Fibroblast of lung (primary cell): ENCODE results near the gene EXOC3L2. TPM values are rescaled to one million over a fixed set of nuclear protein-coding genes. Genes with fewer than 3 reads are reported as not detected.
"Not testable (repeated sequence)": the region's sequence is repeated elsewhere in the genome, so short reads cannot be mapped to it uniquely, and the experiment has no call there.

ENCODE experiments used
- DNase-seq, 2 donors: peaks; one replicate each; pipeline versions ENCODE4 v3.0.0 to v3.0.0-alpha.2; 2010; ENCODE audit warnings: low read depth in 2 of 2
- H2AFZ ChIP-seq: 2 replicates; pipeline ENCODE4 v1.5.1; 2012; ENCODE audit warnings: low read length, control low read depth, inconsistent platforms
- H3K27ac ChIP-seq: 2 replicates; pipeline ENCODE4 v1.5.1; 2011; ENCODE audit warnings: low read length, control low read depth; ENCODE audit not compliant: insufficient read depth
- H3K27me3 ChIP-seq: 2 replicates; pipeline ENCODE4 v1.5.1; 2011; ENCODE audit warnings: mild to moderate bottlenecking, low read length; ENCODE audit not compliant: control insufficient read depth, insufficient read depth
- H3K36me3 ChIP-seq: 2 replicates; pipeline ENCODE4 v1.5.1; 2011; ENCODE audit warnings: low read length; ENCODE audit not compliant: control insufficient read depth, insufficient read depth
- H3K4me1 ChIP-seq: 2 replicates; pipeline ENCODE4 v1.5.1; 2011; ENCODE audit warnings: low read length; ENCODE audit not compliant: control insufficient read depth, insufficient read depth; ENCODE audit errors: extremely low read depth
- H3K4me2 ChIP-seq: 2 replicates; pipeline ENCODE4 v1.5.1; 2011; ENCODE audit warnings: low read length, control low read depth; ENCODE audit not compliant: insufficient read depth; ENCODE audit errors: extremely low read depth
- H3K4me3 ChIP-seq, 4 experiments: fragments of 200-600 bp in 1 of 4; sonication (generic) in 1 of 4; replicated peaks in 1 of 4; 2 replicates each; pipeline ENCODE4 v1.5.1; 2011 to 2016; ENCODE audit warnings: low read length in 4 of 4, low read depth in 3 of 4, mild to moderate bottlenecking in 3 of 4, control low read depth in 2 of 4, inconsistent platforms in 1 of 4, mixed read lengths in 1 of 4; ENCODE audit not compliant: insufficient read depth in 1 of 4; ENCODE audit errors: control extremely low read depth in 1 of 4
- H3K79me2 ChIP-seq: 2 replicates; pipeline ENCODE4 v1.5.1; 2012; ENCODE audit warnings: mild to moderate bottlenecking, low read length, inconsistent platforms; ENCODE audit not compliant: control insufficient read depth, insufficient read depth
- H3K9ac ChIP-seq: 2 replicates; pipeline ENCODE4 v1.5.1; 2011; ENCODE audit warnings: mild to moderate bottlenecking, low read length, control low read depth; ENCODE audit not compliant: insufficient read depth
- H3K9me3 ChIP-seq: 2 replicates; pipeline ENCODE4 v1.5.1; 2012; ENCODE audit warnings: low read depth, low read length; ENCODE audit not compliant: control insufficient read depth, insufficient read depth
- H4K20me1 ChIP-seq: 2 replicates; pipeline ENCODE4 v1.5.1; 2011; ENCODE audit warnings: low read length; ENCODE audit not compliant: control insufficient read depth, insufficient read depth; ENCODE audit errors: extremely low read depth
- CTCF ChIP-seq, 2 donors: IDR thresholded peaks in 1 of 2; conservative IDR thresholded peaks in 1 of 2; 1 replicate in 1 of 2; 2 replicates in 1 of 2; pipeline ENCODE4 v1.5.1; 2011 to 2012; ENCODE audit warnings: low read length in 2 of 2, control low read depth in 1 of 2, inconsistent platforms in 1 of 2, low read depth in 1 of 2, mild to moderate bottlenecking in 1 of 2
- EZH2 ChIP-seq: IDR thresholded peaks from 2 replicates; pipeline ENCODE4 v1.5.1; 2012; ENCODE audit warnings: low read length, control low read depth, mild to moderate bottlenecking; ENCODE audit errors: missing control alignments
- polyA plus RNA-seq, 2 donors: library from polyadenylated mRNA; depleted of rRNA in 1 of 2; stranded (reverse) in 1 of 2; unstranded in 1 of 2; fragments of >200 nt; gene quantifications; 2 replicates each; pipeline ENCODE4 v1.2.1, GENCODE V29; 2011 to 2012; ENCODE audit warnings: missing spikeins in 1 of 2
- total RNA-seq: library from RNA; depleted of rRNA; stranded (reverse); fragments of >200 nt; gene quantifications from 2 replicates; pipeline ENCODE4 v1.2.1, GENCODE V29; 2014

Gene EXOC3L2
- total and polyA plus RNA-seq, 2 donors (not counting 1 experiment from before 2014, with no cell fraction given), result not detected

- DNase-seq, result no peak
- Histone ChIP-seq H3K36me3 (no peaks in the 10 kb centered on the region), H3K4me3 (no peak overlapping the region), H3K27me3 (peaks cover 14% of the 10 kb centered on the region), H3K79me2 (no peaks in the 10 kb centered on the region), H3K27ac (no peak overlapping the region), H3K9me3 (no peaks in the 10 kb centered on the region), H2AFZ (no peak overlapping the region), H3K4me1 (no peaks in the 10 kb centered on the region), H4K20me1 (no peaks in the 10 kb centered on the region), H3K4me2 (no peak overlapping the region), H3K9ac (no peak overlapping the region)
- TF ChIP-seq EZH2 (no peak), CTCF (conservative IDR thresholded peaks at IDR 0.05 in 1 of 2, IDR thresholded peaks at IDR 0.05 in 1 of 2; ENCODE audit: low read depth in 1 of 2, low read length in 2 of 2) (no peak)
Measured at GRCh38 chr19:45231891-45232290, 13.3 kb downstream of the EXOC3L2 start.

GRCh38 chr19:45229056-45229455 lies 16.2 kb downstream of the EXOC3L2 start:
- H3K27ac ChIP-seq, H2AFZ ChIP-seq, H3K27me3 ChIP-seq, DNase-seq, H3K79me2 ChIP-seq, H3K4me3 ChIP-seq, H3K9ac ChIP-seq, H3K4me1 ChIP-seq, H3K9me3 ChIP-seq, H3K36me3 ChIP-seq, H4K20me1 ChIP-seq, H3K4me2 ChIP-seq: not testable (repeated sequence)

GRCh38 chr19:45224645-45225044 lies 20.6 kb downstream of the EXOC3L2 start:
- Histone ChIP-seq H3K4me1 (no peaks in the 10 kb centered on the region), H2AFZ (no peak overlapping the region), H3K27me3 (peaks cover 4% of the 10 kb centered on the region), H3K4me3 (no peak overlapping the region), H3K9me3 (no peaks in the 10 kb centered on the region), H3K36me3 (no peaks in the 10 kb centered on the region), H3K27ac (no peak overlapping the region), H4K20me1 (no peaks in the 10 kb centered on the region), H3K4me2 (no peak overlapping the region), H3K9ac (no peak overlapping the region), H3K79me2 (no peaks in the 10 kb centered on the region)
- TF ChIP-seq CTCF (conservative IDR thresholded peaks at IDR 0.05 in 1 of 2, IDR thresholded peaks at IDR 0.05 in 1 of 2; ENCODE audit: low read depth in 1 of 2, low read length in 2 of 2), result no peak
- no peak for TF ChIP-seq EZH2
- DNase-seq, result no peak

GRCh38 chr19:45223879-45224278 lies 21.3 kb downstream of the EXOC3L2 start:
- peaks cover 8% of the 10 kb centered on the region for H3K27me3 ChIP-seq
- H3K79me2 ChIP-seq, result no peaks in the 10 kb centered on the region
- H3K27ac ChIP-seq, result no peak overlapping the region
- no peak for DNase-seq
- H3K9me3 ChIP-seq, result no peaks in the 10 kb centered on the region
- no peaks in the 10 kb centered on the region for H4K20me1 ChIP-seq
- no peaks in the 10 kb centered on the region for H3K4me1 ChIP-seq
- no peak overlapping the region for H3K4me3 ChIP-seq
- no peaks in the 10 kb centered on the region for H3K36me3 ChIP-seq
- no peak overlapping the region for H3K9ac ChIP-seq
- TF ChIP-seq CTCF (conservative IDR thresholded peaks at IDR 0.05 in 1 of 2, IDR thresholded peaks at IDR 0.05 in 1 of 2; ENCODE audit: low read depth in 1 of 2, low read length in 2 of 2), result no peak
- TF ChIP-seq EZH2, result no peak
- no peak overlapping the region for H2AFZ ChIP-seq
- no peak overlapping the region for H3K4me2 ChIP-seq
